ENCODE measurements around the gene TNFSF15.
"Not testable (repeated sequence)": the region's sequence is repeated elsewhere in the genome, so short reads cannot be mapped to it uniquely, and the experiment has no call there.

TNFSF15 gene

DNA sequence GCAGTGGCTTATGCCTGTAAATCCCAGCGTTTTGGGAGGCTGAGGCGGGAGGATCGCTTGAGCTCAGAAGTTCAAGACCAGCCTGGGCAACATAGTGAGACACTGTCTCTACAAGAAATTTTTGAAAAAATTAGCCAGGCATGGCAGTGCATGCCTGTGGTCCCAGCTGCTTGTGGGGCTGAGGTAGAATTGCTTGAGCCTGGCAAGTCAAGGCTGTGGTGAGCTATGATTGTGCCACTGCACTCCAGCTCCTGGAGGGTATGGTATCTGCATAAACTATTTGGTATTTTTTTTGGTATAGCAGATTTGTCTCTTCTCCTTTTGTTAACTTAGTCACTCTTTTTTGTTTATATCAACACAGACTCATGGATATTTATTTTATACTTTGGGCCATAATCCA is 62.4 kb downstream of the TNFSF15 start:
- Histone ChIP-seq H3K27me3 (ENCODE audit: control insufficient read depth in 1 of 2, insufficient read depth in 2 of 2, low read length in 2 of 2) (no peaks in the 10 kb centered on the region), H3K9ac (ENCODE audit: low read length) (no peak overlapping the region), H3K36me3 (ENCODE audit: insufficient read depth, low read length) (no peaks in the 10 kb centered on the region), H3K27ac (ENCODE audit: low read depth, low read length) (no peak overlapping the region), H3K4me3 (ENCODE audit: low read depth in 1 of 2, low read length in 2 of 2) (no peak overlapping the region), H3K4me1 (ENCODE audit: insufficient read depth, low read length) (peaks cover 5% of the 10 kb centered on the region), H3K9me3 (ENCODE audit: low read length) (no peaks in the 10 kb centered on the region)

DNA sequence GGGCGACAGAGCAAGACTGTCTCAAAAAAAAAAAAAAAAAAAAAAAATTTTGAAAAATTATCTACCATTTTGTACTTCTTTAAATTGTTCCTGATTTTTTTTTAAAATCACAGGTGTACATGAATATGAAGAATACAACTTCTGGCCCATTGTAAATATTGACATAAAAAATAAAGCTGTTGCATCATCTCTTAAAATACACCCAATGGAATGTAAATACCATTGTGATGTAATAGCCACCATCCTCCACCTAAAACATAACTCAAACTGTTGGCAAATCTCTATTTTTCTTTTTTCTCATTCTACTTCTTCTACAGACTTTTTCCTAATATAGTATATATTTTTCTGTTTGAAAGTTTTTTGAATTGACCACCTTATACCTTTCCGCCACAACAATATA is 62.9 kb downstream of the TNFSF15 start:
- H3K4me1 ChIP-seq (ENCODE audit: insufficient read depth, low read length) = peaks cover 5% of the 10 kb centered on the region
- H3K27ac ChIP-seq (ENCODE audit: low read depth, low read length) = no peak overlapping the region
- H3K9me3 ChIP-seq (ENCODE audit: low read length) = no peaks in the 10 kb centered on the region
- H3K36me3 ChIP-seq (ENCODE audit: insufficient read depth, low read length) = no peaks in the 10 kb centered on the region
- H3K4me3 ChIP-seq (ENCODE audit: low read depth in 1 of 2, low read length in 2 of 2) = no peak overlapping the region
- no peaks in the 10 kb centered on the region for H3K27me3 ChIP-seq (ENCODE audit: control insufficient read depth in 1 of 2, insufficient read depth in 2 of 2, low read length in 2 of 2)
- no peak overlapping the region for H3K9ac ChIP-seq (ENCODE audit: low read length)

DNA sequence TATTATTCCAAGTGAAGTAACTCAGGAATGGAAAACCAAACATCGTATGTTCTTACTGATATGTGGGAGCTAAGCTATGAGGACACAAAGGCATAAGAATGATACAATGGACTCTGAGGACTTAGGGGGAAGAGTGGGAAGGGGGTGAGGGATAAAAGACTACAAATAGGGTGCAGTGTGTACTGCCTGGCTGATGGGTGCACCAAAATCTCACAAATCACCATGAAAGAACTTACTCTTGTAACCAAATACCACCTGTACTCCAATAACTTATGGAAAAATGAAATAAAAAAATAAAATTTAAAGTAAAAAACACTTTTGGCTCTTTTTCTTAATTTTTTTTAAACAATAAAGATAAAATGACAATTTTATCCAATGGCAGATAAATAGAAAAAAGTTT is 64.3 kb downstream of the TNFSF15 start:
- H3K9ac ChIP-seq (ENCODE audit: low read length); H3K9me3 ChIP-seq (ENCODE audit: low read length); H3K36me3 ChIP-seq (ENCODE audit: insufficient read depth, low read length); H3K27ac ChIP-seq (ENCODE audit: low read depth, low read length); H3K27me3 ChIP-seq (ENCODE audit: control insufficient read depth in 1 of 2, insufficient read depth in 2 of 2, low read length in 2 of 2); H3K4me3 ChIP-seq (ENCODE audit: low read depth in 1 of 2, low read length in 2 of 2); H3K4me1 ChIP-seq (ENCODE audit: insufficient read depth, low read length): not testable (repeated sequence)

DNA sequence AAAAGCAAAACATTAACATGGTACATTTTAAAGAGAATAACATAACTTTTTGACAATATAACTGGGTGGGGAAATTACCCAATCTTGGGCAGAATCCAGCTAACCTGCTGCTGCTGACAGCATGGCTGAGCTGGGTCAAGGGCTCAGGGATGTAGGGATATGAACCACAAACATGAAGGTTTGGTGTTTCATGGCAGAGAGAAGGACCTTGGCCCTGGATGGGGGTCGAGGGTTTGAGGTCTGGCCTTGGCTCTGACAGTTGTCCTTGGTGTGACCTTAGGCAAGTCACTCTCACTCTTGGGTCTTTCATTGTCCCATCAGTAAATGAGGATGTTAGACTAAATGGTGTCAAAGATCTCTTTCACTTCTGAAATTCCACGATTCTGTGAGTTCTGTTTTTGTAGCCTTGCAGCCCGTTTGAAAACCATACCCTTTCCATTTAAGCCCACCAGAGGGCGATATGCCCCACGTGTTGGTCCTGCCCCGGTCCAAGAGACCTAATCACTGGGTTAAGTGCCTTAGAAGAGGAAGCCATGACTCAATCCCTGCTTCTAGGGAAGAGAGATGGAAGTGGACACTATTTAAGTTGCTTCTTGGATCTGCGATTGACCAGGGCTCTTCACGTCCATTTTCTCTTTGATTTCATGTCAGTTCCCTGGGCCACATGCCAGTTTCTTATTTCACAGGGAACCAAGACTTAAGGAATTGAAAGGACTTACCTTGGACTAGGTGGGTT is 67.1 kb downstream of the TNFSF15 start:
- no peaks in the 10 kb centered on the region for H3K4me1 ChIP-seq (ENCODE audit: insufficient read depth, low read length)
- H3K9me3 ChIP-seq (ENCODE audit: low read length) = no peaks in the 10 kb centered on the region

DNA sequence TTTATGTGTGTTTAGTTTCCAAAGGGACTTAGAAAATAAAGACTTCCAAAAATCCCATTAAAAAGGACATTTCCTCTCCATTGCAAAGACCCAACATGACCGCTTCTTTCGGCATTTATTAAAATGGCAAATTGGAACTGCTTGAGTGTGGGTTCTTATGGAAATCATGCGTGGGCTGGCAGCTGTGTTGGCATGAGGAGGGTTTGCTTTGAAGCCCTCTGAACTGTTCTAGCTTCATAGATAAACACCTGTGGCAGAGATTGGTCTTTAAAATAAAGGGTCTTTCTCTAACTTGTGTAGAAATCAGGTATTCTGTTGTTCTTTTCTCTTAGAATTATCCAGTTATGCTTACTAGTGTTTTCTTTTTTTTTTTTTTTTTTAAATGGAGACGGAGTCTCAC is 68.0 kb downstream of the TNFSF15 start:
- H3K36me3 ChIP-seq (ENCODE audit: insufficient read depth, low read length) = no peaks in the 10 kb centered on the region
- H3K27me3 ChIP-seq (ENCODE audit: control insufficient read depth in 1 of 2, insufficient read depth in 2 of 2, low read length in 2 of 2) = no peaks in the 10 kb centered on the region
- H3K4me1 ChIP-seq (ENCODE audit: insufficient read depth, low read length) = no peaks in the 10 kb centered on the region
- no peak overlapping the region for H3K9ac ChIP-seq (ENCODE audit: low read length)
- H3K27ac ChIP-seq (ENCODE audit: low read depth, low read length) = no peak overlapping the region
- H3K9me3 ChIP-seq (ENCODE audit: low read length) = no peaks in the 10 kb centered on the region
- no peak overlapping the region for H3K4me3 ChIP-seq (ENCODE audit: low read depth in 1 of 2, low read length in 2 of 2)

More for the DNA sequence above, 67.1 kb downstream of the TNFSF15 start:
- H3K36me3 ChIP-seq (ENCODE audit: insufficient read depth, low read length) = no peaks in the 10 kb centered on the region
- no peak overlapping the region for H3K27ac ChIP-seq (ENCODE audit: low read depth, low read length)
- H3K4me3 ChIP-seq (ENCODE audit: low read depth in 1 of 2, low read length in 2 of 2) = no peak overlapping the region
- no peaks in the 10 kb centered on the region for H3K27me3 ChIP-seq (ENCODE audit: control insufficient read depth in 1 of 2, insufficient read depth in 2 of 2, low read length in 2 of 2)
- H3K9ac ChIP-seq (ENCODE audit: low read length) = no peak overlapping the region

DNA sequence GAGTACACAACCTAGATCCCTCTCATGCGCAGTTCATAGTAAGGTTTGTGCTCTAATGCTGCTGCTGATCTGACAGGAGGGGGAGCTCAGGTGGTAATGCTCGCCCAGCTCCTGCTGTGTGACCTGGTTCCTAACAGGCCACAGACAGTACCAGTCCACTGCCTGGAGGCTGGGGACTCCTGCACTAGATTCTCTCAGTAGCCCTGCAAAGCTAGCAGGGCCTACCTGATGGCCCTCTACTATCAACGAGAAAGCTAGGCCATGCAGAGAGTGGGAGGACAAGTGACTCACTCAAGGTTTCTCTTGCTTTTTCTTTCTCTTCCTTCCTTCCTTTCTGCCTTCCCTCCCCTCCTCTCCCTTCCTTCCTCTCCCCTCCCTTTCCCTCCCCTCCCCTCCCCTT is 68.7 kb downstream of the TNFSF15 start:
- H3K4me1 ChIP-seq (ENCODE audit: insufficient read depth, low read length) = no peaks in the 10 kb centered on the region
- H3K27ac ChIP-seq (ENCODE audit: low read depth, low read length) = no peak overlapping the region
- no peak overlapping the region for H3K4me3 ChIP-seq (ENCODE audit: low read depth in 1 of 2, low read length in 2 of 2)
- no peaks in the 10 kb centered on the region for H3K36me3 ChIP-seq (ENCODE audit: insufficient read depth, low read length)
- H3K27me3 ChIP-seq (ENCODE audit: control insufficient read depth in 1 of 2, insufficient read depth in 2 of 2, low read length in 2 of 2) = no peaks in the 10 kb centered on the region
- H3K9me3 ChIP-seq (ENCODE audit: low read length) = no peaks in the 10 kb centered on the region
- H3K9ac ChIP-seq (ENCODE audit: low read length) = no peak overlapping the region

DNA sequence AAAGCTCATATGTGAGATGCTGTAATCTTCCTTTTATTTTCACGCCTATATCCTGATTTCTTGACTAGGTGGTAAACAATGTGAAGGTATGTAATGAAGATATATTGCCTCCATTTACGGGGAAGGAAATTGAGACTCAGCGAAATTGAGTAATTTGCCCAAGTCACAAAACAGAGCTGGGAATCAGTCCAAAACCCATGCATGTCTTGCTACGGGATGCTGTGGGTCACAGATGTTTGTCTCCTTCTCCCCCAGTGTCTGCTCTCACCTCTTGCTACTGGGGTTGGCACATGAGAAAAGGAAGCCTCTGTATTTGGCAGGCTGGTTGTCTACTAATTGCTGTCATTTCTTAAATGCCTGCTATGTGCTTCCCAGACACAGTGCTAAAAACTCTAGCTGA is 70.1 kb downstream of the TNFSF15 start:
- no peak overlapping the region for H3K4me3 ChIP-seq (ENCODE audit: low read depth in 1 of 2, low read length in 2 of 2)
- H3K9ac ChIP-seq (ENCODE audit: low read length) = no peak overlapping the region
- no peaks in the 10 kb centered on the region for H3K27me3 ChIP-seq (ENCODE audit: control insufficient read depth in 1 of 2, insufficient read depth in 2 of 2, low read length in 2 of 2)
- no peaks in the 10 kb centered on the region for H3K9me3 ChIP-seq (ENCODE audit: low read length)
- H3K27ac ChIP-seq (ENCODE audit: low read depth, low read length) = no peak overlapping the region
- no peaks in the 10 kb centered on the region for H3K36me3 ChIP-seq (ENCODE audit: insufficient read depth, low read length)
- H3K4me1 ChIP-seq (ENCODE audit: insufficient read depth, low read length) = no peaks in the 10 kb centered on the region

DNA sequence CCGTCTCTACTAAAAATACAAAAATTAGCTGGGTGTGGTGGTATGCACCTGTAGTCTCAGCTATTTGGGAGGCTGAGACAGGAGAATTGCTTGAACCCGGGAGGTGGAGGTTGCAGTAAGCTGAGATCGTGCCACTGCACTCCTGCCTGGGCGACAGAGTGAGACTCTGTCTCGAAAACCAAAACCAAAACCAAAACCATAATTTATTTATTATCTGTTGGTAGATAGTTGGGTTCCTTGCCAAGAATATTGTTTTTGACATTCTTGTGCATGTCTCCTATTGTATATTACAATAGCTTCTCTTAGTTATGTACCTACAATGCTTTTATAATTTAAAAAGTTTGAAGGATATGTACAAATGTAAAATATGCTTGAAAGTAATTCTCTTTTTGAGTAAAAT is 70.7 kb downstream of the TNFSF15 start:
- not testable (repeated sequence) for H3K9me3 ChIP-seq (ENCODE audit: low read length); H3K4me1 ChIP-seq (ENCODE audit: insufficient read depth, low read length); H3K9ac ChIP-seq (ENCODE audit: low read length); H3K27me3 ChIP-seq (ENCODE audit: control insufficient read depth in 1 of 2, insufficient read depth in 2 of 2, low read length in 2 of 2); H3K27ac ChIP-seq (ENCODE audit: low read depth, low read length); H3K4me3 ChIP-seq (ENCODE audit: low read depth in 1 of 2, low read length in 2 of 2); H3K36me3 ChIP-seq (ENCODE audit: insufficient read depth, low read length)

Data from muscle layer of colon (tissue), 2 donors.